Activated CD8-positive, alpha-beta memory T cell treated with anti-CD3 and anti-CD28 coated beads, Interleukin-2, amount 50 U/mL, for 1 hour (primary cell): Measurements from ENCODE around the gene POR.
"Not testable (repeated sequence)": the region's sequence is repeated elsewhere in the genome, so short reads cannot be mapped to it uniquely, and the experiment has no call there.

Source experiments
- DNase-seq: peaks from one replicate; pipeline ENCODE4 v3.0.0-alpha.2; 2020; ENCODE audit errors: extremely low read depth

Gene POR

DNA sequence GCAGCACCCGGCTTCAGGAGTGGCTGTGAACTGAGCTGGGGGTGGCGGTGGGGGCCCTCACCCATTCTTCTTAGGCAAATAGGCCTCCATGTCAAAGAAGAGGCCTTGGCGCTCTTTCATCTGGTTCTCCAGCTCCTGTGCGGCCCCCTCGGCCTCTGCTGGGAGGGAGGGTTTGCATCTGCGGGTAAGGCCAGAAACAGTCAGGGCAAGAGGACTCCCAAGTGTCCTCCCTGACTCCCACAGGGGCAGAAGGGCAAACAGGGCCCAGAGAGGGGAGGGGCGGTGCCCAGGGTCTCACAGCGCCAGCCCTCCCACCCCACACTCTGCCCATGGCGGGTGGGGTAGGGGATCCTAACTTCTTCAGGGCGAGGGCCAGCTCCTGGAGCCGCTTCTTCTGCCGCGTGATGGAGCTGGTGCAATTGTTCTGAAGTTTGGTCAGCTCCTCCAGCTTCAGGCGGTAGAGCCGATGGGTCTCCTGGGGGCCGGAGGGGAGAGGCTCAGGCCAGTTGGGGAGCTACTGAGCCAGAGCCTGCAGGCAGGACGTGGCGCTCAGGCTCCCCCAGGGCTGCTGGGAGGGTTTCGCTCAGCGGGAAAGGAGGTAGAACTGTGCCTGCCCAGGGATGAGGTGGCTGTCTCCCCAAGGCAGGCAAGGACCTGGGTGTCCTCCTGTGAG lies 77.3 kb downstream of the POR start:
- no peak for DNase-seq

DNA sequence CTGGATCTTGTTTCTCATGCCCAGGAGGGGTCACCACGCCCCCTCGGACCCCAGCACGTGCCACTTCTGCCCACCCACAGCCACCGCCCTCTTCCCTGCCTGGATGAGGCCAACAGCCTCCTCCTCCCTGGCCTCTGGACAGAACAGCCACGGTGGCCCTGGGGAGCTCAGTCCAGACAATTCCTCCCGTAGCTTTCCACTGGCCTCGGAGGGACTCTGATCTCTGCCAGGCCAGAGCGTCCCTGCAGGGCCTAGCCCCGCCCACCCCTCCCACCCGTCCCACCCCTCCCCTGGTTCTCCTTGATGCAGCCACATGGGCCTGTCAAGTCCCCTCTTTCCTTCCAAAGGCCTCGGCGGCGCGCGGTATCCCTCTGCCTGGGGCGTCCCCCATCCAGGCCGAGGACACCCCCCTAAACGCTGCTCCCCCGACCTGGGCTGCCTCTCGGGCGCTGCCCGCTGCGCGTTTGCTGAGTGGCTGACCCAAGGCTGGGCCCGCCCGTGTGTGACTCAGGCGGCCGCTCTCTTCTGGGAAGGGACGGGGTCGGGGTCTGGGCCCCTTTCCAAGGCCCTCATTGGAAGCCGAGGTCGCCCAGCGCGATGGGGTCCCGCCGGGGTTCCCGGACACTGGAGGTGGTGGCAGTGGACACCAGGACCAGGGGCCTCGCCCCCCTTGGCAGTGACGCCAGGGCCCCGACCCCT lies 78.9 kb downstream of the POR start:
- no peak for DNase-seq

DNA sequence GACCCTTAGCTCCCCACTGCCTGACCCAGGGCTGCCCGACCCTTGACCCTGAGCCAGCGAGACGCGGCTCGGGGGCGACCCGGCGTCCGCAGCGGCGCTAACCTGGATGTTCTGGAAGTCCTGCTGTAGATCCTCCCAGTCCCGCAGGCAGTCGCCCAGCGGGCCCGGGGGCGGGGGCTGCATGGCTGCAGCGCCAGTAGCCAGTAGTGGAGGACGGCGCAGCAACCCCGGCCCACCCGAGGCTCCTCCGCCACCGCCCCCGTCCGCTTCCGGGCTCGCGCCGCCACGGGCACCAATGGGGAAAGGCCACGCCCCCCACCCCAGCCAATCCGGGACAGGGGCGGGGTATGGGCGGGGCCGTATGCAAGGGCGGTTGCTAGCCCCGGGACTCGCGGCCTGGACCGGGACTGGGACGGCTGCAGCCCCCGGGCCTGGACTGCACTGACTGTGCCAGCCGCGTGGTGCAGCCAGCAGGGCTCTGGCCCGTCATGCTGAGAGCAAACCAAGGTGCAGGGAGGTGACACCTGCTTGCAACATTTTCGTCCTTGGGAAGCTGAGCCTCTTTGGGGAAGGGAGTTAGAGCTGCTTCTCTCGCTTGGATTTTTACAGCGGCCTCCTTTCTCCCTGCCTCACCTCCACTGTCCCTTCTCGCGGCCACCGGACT lies 79.6 kb downstream of the POR start, which contains the start of gene TMEM120A:
TMEM120A (minus strand) TSS at position 208 of the 664 bp plus-strand sequence; CDS start at position 183, 25 bp downstream.
- peak; percentile 83 for DNase-seq

DNA sequence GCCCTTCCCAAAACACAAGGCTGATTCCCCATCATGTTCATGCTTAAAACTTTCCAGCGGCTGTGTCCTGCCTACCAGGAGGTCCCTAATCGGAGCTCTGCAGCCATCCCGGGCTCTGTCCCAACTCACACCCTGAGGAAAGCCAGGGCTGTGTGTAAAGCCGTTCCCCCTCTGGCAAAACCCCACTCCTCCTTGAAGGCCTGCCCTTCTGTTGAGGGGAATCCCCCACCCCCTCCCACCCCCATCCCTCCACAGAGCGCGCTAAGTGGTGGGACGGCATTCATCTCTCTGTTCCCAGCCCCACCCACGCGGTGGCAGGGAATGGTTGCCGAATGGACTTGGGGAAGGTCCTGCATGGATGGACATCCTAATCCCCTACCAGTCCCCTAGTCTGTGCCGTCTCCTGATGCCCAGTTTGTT lies 80.1 kb downstream of the POR start:
- DNase-seq: no peak

DNA sequence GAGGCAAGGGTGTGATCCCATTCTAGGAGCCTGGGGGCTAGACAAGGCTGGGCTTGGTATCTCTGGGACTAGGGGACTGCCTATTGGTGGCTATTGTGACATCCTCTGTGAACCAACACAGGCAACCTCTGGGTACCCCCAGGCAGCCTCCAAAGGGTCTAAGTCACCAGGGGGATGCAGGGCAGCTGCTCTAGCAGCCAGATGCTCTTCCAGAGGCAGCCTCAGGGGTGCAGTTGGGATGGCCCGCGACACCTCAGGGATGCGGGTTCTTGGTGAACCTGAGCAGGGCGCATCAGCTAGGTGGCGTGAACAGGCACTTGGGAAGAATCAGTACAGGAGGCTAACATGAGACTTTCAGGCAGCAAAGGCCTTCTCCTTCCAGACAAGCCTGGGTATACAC lies 81.0 kb downstream of the POR start:
- DNase-seq: no peak

DNA sequence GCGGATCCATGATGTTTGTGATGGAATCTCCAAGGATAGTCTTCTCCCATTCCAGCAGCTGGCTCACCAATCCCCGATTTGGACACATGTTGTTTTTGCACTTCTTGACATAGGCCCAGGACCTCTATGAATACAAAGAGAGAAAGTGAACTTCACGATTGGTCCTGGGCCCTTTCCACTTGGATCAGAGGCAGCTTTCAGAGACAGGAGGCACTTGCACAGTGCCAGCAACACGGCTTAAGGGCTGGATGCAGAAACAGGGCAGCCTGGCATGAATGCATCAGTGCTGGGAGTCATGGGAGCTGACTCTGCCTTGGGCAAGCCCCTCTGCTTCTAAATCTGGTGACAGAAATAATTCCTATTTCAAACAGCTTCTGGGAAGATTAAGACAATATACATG lies 81.5 kb downstream of the POR start:
- no peak for DNase-seq

DNA sequence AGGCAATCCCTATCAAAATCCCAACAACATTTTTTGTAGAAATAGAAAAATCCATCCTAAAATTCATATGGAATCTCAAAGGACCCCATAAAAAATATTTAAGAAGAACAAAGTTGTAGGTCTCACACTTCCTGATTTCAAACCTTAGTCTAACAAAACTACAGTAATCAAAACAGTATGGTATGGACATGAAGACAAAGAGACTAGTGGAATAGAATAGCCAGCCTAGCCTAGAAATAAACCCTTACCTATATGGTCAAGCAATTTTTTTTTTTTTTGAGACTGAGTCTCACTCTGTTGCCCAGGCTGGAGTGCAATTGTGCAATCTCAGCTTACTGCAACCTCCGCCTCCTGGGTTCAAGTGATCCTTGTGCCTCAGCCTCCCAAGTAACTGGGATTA lies 83.1 kb downstream of the POR start:
- no peak for DNase-seq

DNA sequence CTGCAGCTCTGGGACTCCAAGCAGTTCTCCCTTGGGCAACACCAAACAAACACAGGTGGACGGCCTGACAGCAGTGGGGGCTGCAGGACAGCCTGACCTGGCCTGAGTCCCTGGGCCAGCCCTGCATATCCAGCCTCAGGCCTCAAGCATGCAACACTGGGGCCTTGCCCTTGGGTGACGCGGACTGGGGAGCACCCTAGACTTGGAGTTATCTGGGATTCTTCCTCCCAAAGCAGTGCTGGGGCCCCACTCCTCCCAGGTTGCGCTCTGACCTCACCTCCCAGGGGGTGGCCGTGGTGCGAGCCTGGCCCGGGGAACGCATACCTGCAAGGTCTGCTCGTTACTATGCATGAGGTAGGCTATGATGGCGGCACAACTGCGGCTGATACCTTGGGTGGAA lies 85.6 kb downstream of the POR start:
- no peak for DNase-seq

DNA sequence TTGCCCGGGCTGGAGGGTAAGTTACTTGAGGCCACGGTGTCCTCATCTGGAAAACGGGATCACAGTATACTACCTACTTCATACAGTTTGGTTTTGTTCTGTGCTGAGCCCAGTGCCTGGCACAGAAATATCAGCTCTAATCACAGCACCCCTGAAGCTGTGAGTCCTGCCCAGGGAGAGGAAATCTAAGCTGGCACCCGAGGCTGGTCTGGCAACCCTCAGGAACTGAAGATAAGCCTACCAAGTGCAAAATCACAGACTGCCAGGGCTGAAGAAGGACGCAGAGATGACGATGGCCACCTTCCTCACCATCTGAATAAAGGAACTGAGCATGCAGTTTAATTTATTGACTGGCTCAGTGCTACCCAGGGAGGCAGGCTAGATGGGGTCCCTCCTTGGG lies 87.2 kb downstream of the POR start:
- no peak for DNase-seq

DNA sequence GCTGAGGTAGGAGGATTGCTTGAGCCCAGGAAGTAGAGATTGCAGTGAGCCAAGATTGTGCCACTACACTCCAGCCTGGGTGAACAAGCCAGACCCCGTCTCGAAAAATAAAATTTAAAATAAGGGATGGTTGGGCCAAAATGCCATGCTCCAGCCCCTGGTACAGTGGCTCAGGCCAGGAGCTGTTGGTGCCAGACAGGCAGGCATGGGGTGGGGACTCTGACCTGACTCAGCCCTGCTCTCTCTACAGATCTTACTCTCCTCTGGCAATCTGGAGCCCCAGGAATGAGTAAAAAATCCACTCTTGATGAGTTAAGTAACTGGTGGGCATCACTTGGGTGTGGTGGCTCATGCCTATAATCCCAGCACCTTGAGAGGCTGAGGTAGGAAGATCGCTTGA lies 87.9 kb downstream of the POR start:
- no peak for DNase-seq

DNA sequence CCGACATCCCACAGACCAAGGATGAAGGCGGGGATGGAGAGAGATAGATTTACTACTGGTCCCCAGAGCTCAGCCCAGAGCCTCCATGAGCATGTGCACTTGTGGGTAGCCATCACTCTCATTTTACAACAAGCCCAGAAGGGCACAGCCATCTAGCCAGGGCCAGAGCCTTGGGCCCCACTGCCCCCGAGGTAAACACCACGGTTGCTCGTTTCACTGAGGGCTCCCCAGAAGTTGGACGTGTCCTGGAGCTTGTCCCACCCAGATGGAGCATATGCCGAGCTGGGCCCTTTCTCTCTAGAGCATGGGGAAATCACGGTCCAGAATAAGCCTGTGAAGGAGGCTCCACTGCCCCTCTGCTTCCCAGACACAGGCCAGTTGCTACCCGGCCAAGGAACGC lies 88.4 kb downstream of the POR start:
- DNase-seq: no peak

DNA sequence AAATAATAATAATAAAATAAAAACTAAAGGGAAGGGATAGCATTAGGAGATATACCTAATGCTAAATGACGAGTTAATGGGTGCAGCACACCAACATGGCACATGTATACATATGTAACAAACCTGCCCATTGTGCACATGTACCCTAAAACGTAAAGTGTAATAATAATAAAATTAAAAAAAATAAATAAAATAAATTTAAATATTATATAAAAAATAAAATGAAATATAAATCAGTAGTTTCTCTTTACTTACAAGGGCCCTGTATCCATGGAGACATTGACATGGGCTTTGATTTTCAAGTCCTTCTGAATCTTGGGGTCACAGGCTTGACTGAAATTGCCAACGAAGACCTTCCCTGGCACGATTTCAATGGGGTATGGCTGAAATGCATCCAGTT lies 90.0 kb downstream of the POR start:
- not testable (repeated sequence) for DNase-seq

DNA sequence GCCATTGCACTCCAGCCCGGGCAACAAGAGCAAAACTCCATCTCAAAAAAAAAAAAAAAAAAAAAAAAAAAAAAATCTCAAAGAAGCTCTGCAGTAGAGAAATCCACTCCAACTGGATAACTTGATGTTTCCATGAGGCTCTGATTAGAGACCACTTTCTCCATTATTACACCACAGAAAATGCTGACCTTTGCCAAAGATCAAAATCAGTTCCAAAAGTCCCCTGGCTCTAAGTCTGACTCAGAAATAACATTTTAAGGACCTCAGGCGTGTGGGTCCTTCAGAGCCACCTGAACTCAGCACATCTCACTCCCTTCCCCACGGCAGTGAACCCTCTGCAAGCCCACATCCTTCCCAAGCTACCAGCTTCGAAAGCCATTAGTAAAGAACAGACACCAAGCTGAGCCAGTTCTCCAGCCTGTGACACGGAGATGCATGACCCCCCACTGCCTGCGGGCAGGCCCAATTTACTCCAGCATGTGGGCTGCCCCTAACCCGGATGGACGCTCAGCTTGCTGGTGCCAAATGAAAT lies 93.3 kb downstream of the POR start:
- no peak for DNase-seq

DNA sequence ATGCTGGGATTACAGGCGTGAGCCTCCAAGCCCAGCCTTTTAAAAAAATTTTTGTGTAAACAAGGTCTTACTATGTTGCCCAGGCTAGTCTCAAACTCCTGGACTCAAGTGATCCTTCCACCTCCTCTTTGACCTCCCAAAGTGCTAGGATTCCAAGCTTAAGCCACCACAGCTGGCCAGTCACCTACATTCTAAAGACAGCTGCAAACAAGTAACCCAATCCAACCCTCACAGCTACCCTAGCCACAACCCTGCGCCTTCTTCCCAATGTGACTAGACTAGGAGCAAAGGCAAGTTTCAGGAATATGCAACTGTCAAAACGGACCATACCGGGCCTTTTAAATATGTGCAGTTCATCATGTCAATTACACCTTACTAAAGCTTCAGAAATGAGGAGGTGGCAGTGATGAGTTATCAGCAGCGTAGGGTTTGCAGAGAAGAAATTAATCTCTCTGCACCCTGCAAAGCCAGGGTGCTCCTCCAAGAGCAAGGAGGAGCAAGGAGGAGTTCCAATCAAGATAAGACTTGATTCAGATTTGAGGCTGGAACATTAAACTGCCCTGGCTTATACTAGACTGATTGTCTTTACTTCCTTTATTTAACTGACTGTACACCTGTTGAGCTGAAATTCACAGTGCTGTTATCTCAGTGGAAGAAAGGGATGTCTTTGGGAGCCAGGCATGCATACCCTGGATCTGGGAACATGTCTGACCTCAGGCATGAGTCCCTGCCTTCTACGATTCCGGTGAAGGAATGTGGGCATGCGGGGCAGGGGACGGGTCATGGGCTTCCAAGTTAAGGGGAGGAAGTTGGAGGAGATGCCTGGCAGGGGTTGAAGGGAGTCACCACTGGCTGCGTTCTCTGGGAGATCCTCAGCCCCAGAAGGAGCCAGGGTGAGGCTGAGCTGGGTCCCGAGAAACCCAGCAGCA lies 95.0 kb downstream of the POR start:
- DNase-seq: no peak

DNA sequence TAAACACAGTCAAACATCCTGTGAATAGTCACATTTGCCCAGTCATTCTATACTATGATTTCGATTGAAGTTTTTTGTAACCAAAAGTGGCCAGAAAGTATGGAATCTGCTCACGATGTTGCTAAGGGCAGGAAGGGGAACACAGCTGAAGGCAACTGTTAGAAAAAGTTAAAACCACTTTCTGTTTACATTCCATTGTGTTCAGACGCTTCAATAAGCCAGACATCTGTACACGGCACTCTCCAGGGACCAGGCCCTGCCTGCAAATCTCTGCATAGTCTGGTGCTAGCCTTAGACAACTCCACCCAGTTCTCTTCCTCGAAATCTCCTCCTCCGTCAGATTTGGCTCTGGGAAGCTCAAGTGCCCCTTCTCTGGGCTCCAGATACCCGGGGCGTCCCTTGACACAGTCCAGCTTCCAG lies 96.5 kb downstream of the POR start:
- no peak for DNase-seq

DNA sequence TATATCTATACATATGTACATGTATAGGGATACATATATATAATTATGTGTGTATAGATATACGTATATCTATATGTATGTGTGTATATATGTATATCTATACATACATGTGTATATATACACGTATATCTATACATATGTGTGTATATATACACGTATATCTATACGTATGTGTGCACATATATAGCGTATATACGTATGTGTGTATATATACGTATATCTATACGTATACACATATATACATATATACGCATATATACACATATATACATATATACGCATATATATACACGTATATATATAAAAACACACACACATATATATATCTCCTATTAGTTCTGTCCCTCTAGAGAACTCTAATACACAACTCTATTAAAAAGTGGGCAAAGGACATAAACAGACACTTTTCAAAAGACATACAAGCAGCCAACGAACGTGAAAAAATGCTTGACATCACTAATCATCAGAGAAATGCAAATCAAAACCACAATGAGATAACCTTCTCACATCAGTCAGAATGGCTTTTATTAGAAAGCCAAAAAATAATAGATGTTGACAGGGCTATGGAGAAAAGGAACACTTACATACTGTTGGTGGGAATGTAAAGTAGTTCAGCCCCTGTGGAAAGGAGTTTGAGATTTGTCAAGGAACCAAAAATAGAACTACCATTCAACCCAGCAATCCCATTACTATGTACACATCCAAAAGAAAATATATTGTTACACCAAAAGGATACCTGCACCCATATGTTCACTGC lies 101.4 kb downstream of the POR start:
- no peak for DNase-seq

DNA sequence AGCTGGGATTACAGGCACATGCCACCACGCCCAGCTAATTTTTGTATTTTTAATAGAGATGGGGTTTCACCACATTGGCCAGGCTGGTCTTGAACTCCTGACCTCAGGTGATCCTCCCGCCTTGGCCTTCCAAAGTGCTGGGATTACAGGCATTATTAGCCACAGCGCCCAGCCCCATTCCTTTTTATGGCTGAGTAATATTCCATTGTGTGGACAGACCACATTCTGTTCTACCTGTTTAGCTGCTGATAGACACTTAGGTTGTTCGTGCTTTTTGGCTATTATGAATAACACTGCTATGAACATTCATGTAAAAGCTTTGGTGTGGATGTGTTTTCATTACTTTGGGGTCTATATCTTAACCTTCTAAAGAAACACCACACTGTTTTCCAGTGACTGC lies 103.6 kb downstream of the POR start:
- DNase-seq: not testable (repeated sequence)

DNA sequence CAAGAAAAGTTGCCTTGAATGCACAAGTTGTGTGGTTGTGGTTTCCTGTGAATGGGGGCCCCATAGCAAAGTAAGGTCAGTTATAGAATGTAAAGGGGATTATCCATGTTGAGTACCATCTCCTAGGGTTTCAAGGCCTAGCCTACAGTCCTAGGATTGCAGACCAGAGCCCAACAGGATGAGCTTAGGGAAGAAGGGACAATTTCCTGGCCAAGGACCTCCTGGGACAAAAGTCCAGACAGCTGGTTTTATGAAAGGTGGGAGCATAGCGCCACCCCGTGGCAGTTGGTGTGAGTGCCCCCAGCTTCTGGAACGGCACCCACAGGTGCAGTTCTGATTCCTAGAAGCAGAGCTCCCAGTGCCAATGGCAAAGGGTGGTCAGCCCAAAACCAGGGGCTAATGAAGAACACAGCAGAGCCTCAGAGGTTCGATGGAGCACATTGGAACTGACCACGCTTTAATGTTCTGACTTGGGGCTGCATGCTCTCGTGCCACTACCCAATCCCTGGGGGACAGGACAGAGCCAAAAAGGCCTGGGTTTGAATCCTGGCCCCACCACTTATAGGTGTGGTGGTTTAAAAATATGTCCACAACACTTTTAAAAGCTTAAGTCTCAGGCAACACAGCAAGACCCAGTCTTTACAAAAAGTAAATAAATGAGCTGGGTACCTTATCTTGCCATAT lies 105.2 kb downstream of the POR start:
- DNase-seq: no peak

DNA sequence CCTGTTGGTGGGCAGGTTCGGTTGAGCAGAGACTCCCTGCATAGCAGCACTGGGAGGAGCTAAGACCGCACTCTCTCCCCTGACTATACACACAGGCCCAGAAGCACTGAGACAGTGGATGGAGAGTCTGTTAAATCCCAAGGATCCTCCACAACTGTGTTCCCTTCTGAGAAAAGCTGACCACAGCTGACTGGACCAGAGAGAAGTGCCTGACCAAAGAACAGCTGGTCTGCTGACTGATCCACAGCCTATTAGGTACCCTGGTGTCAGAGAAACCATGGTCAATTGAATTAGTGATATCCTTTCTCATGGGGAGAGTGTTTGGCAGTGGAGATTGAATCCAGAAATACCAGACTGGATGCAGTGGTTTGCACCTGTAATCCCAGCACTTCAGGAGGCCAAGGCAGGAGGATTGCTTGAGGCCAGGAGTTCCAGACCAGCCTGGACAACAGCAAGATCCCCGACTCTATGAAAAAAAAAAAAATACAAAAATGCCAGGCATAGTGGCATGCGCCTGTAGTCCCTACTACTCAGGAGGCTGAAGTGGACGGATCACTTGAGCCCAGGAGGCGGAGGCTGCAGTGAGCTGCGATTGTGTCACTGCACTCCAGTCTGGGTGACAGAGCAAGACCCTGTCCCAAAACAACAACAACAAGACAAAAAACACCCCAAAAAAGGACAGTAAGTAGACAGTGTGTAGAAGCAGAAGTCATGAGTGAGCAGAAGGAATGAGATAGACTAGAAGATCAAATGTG lies 107.2 kb downstream of the POR start:
- DNase-seq: no peak

DNA sequence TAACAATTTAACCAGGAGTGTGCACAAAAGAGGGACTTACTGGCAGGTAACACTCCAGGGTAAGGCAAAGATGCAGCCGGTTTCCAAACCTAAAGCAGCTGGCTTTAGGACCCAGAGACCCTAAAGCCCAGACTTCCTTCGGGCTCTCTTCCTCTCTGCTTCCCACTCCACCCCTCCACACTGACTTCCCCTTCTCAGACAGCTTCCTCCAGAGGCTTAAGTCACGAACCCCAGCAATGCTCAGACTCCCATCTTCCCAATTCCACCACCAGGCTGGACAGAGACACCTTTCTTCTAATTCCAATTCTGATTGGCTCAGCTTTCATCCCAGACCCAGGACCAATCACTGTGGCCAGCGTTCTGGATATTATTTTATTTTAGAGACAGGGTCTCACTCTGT lies 108.0 kb downstream of the POR start:
- no peak for DNase-seq
